ENCODE data around the gene ZNF804B.
"Not testable (repeated sequence)": the region's sequence is repeated elsewhere in the genome, so short reads cannot be mapped to it uniquely, and the experiment has no call there.

ZNF804B gene

GRCh38 chr7:89104748-89105685, 345.5 kb downstream of the ZNF804B start:
- DNase-seq, result no peak

GRCh38 chr7:89123871-89124270, 364.4 kb downstream of the ZNF804B start:
- DNase-seq, result no peak

- DNase-seq, result no peak
Observed at GRCh38 chr7:89129600-89130375, 370.3 kb downstream of the ZNF804B start.

- no peak for DNase-seq
Observed at GRCh38 chr7:89133357-89133756, 373.9 kb downstream of the ZNF804B start.

- DNase-seq, result no peak
Observed at GRCh38 chr7:89133819-89134218, 374.3 kb downstream of the ZNF804B start.

- no peak for DNase-seq
Observed at GRCh38 chr7:89145801-89146200, 386.3 kb downstream of the ZNF804B start.

- DNase-seq, result no peak
Observed at GRCh38 chr7:89160107-89160506, 400.6 kb downstream of the ZNF804B start.

GRCh38 chr7:89165421-89165820, 405.9 kb downstream of the ZNF804B start:
- no peak for DNase-seq

GRCh38 chr7:89170628-89171027, 411.1 kb downstream of the ZNF804B start:
- no peak for DNase-seq

GRCh38 chr7:89182116-89182515, 422.6 kb downstream of the ZNF804B start:
- DNase-seq, result no peak

GRCh38 chr7:89183712-89184111, 424.2 kb downstream of the ZNF804B start:
- DNase-seq, result no peak

GRCh38 chr7:89200758-89201157, 441.3 kb downstream of the ZNF804B start:
- no peak for DNase-seq

GRCh38 chr7:89223900-89224395, 464.4 kb downstream of the ZNF804B start:
- no peak for DNase-seq

GRCh38 chr7:89228688-89229171, 469.2 kb downstream of the ZNF804B start:
- DNase-seq, result not testable (repeated sequence)

- DNase-seq, result no peak
Observed at GRCh38 chr7:89238156-89238555, 478.7 kb downstream of the ZNF804B start.

GRCh38 chr7:89246196-89246595, 486.7 kb downstream of the ZNF804B start:
- no peak for DNase-seq

GRCh38 chr7:89247207-89247606, 487.7 kb downstream of the ZNF804B start:
- no peak for DNase-seq

GRCh38 chr7:89259085-89259484, 499.6 kb downstream of the ZNF804B start:
- no peak for DNase-seq

GRCh38 chr7:89264126-89264525, 504.6 kb downstream of the ZNF804B start:
- no peak for DNase-seq

GRCh38 chr7:89265631-89266030, 506.1 kb downstream of the ZNF804B start:
- no peak for DNase-seq

GRCh38 chr7:89283302-89283701, 523.8 kb downstream of the ZNF804B start:
- DNase-seq, result peak; percentile 65

- DNase-seq, result no peak
Observed at GRCh38 chr7:89308535-89308934, 549.0 kb downstream of the ZNF804B start.

GRCh38 chr7:89311886-89312285, 552.4 kb downstream of the ZNF804B start:
- DNase-seq, result no peak

GRCh38 chr7:89312551-89312950, 553.1 kb downstream of the ZNF804B start:
- no peak for DNase-seq
